ENCODE data around the gene ANXA11.
A peak's percentile ranks its signal among the peaks of the same experiment; 100 is the strongest.

ANXA11 gene

DNA sequence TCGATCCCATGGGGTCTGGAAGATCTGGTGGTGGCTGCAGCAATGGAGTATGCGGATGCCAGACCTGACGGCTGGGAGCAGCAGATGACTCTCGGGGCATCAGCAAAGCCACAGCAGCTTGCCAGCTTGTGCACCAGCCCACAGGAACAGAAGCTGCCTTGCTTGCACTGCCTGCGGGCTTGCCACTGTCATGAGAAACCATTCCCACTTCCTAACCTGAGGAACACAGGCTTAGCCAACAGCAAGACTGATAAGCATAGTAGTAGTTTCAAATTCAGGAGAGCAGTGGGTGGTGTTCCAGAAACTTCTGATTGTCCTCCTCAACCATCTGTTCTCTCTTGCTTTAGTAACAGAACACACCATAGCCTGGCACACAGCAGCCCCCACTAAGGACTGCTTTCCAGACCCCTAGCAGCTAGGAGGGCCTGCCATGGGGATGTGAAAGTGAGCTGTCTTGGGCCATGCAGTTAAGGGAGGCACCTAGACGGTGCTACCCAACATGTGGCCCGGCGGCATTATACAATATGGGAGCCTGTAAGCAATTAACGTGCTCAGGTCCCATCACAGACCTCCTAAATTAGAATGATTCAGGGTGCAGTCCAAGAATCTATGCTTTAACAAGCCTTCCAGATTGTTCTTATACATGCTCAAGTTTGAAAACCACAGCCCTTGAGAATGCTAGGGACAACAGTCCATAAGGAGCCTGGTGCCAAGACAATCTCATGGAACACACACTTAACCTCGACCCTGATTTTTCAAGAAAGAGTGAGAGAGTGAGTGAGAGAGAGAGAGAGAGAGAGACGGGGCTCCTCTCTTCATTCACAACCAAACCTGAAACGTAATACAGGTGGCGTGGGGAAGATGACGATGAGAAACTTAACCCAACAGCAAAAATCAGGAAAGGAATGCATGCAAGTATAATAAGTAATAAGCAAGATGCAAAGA is 7.1 kb downstream of the ANXA11 start:
- H3K36me3 ChIP-seq (replicated peaks), result peaks cover 14% of the 10 kb centered on the region

DNA sequence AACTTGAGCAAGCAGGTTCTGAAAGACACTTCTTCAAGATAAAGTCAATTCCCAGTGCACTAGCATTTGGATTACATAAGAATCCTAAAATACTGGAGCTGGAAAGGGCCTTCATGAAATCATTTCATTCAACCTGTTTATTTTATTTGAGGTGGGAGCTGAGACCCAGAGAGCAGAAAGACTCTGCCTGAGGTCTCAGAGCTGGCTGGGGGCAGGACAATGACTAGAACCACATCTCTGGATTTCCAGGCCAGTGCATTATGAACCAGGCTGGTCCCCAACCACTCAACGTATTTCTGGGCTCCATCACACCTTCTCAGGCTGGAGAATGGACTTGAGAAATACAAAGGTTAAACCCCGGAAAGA is 8.4 kb downstream of the ANXA11 start:
- H3K27me3 ChIP-seq (replicated peaks), result no peaks in the 10 kb centered on the region
- H3K4me3 ChIP-seq (ENCODE audit: low read depth, low read length), result no peak overlapping the region
- no peak for DNase-seq
- peaks cover 14% of the 10 kb centered on the region for H3K36me3 ChIP-seq (replicated peaks)
- no peak overlapping the region for H3K27ac ChIP-seq
- TF ChIP-seq, protein P1, sequence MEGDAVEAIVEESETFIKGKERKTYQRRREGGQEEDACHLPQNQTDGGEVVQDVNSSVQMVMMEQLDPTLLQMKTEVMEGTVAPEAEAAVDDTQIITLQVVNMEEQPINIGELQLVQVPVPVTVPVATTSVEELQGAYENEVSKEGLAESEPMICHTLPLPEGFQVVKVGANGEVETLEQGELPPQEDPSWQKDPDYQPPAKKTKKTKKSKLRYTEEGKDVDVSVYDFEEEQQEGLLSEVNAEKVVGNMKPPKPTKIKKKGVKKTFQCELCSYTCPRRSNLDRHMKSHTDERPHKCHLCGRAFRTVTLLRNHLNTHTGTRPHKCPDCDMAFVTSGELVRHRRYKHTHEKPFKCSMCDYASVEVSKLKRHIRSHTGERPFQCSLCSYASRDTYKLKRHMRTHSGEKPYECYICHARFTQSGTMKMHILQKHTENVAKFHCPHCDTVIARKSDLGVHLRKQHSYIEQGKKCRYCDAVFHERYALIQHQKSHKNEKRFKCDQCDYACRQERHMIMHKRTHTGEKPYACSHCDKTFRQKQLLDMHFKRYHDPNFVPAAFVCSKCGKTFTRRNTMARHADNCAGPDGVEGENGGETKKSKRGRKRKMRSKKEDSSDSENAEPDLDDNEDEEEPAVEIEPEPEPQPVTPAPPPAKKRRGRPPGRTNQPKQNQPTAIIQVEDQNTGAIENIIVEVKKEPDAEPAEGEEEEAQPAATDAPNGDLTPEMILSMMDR (IDR thresholded peaks at IDR 0.05; ENCODE audit: low read depth, low read length, missing control alignments), result no peak
- in situ Hi-C loops (cut with HindIII; ENCODE audit: low pct_ligation_motif_present, low sequenced_read_pairs), result no loop called here

More for the DNA sequence above, 7.1 kb downstream of the ANXA11 start:
- H3K27ac ChIP-seq, result peak overlapping the region; percentile 94
- TF ChIP-seq, protein P1 (IDR thresholded peaks at IDR 0.05; ENCODE audit: low read depth, low read length, missing control alignments), result no peak
- DNase-seq, result no peak
- H3K4me3 ChIP-seq (ENCODE audit: low read depth, low read length), result no peak overlapping the region
- in situ Hi-C loops (cut with HindIII; ENCODE audit: low pct_ligation_motif_present, low sequenced_read_pairs), result no loop called here
- H3K27me3 ChIP-seq (replicated peaks), result no peaks in the 10 kb centered on the region

DNA sequence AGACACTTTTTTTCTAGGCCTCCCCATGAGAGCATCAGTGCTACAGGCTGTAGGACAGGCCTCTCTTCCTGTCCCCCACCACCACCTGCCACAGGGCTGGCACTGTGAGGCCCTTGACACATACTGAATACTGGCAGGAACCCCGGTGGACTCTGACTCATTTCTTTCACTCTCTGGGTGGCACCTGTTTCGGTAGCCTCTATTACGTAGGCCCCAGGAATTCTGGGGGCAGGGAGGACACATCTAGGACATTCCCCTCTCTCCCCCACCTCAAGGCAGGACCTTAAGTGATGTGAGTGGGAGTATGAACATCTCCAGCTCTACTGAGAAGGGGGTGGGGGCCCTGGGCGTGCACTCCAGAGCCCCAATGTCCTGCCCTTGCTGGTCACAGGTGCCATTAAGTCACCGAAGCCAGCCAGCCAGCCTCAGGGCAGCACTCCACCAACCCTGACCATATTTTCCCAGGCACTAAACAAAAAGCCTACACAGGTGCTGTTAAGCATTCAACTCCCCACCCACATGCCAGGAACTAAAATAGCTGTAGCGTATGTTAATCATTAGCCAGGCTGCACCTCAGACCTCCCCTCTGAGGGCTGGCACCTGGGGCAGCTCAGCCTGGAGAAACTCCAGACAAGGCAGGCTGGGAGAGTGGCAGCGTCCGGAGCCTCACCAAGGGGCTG is 8.9 kb downstream of the ANXA11 start:
- in situ Hi-C loops (cut with HindIII; ENCODE audit: low pct_ligation_motif_present, low sequenced_read_pairs), result no loop called here
- peak; percentile 42 for DNase-seq

DNA sequence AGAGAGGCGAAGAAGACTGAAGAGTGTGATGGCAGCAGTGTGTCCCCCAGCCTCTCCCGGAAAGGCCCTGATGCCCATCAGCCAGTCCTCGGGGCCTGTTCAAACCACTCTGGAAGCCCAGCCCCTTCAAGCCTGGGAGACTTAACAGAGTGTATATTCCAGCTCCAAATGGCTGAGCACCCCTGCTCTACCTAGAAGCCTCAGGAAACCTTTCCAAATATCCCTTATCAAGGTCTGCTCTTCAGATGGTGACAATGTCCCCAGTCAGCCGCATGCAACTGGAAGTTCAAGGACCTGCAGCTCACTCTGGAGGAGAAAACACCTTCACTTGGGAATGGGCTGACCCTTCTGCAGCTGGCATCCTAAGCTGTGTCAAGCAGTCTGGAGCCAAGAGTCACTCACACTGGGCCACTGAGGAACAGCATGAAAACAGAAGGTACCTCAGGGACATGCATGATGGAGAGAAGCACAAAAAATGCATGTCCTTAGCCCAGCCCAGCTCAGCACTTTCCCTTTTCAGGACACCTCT is 10.2 kb downstream of the ANXA11 start:
- DNase-seq, result no peak
- no peaks in the 10 kb centered on the region for H3K27me3 ChIP-seq (replicated peaks)
- H3K27ac ChIP-seq, result no peak overlapping the region
- H3K36me3 ChIP-seq (replicated peaks), result peaks cover 19% of the 10 kb centered on the region
- H3K4me3 ChIP-seq (ENCODE audit: low read depth, low read length), result no peak overlapping the region
- in situ Hi-C loops (cut with HindIII; ENCODE audit: low pct_ligation_motif_present, low sequenced_read_pairs), result no loop called here
- TF ChIP-seq, protein P1 (IDR thresholded peaks at IDR 0.05; ENCODE audit: low read depth, low read length, missing control alignments), result no peak

More for the DNA sequence above, 8.9 kb downstream of the ANXA11 start:
- Histone ChIP-seq H3K4me3 (ENCODE audit: low read depth, low read length) (no peak overlapping the region), H3K27me3 (replicated peaks) (no peaks in the 10 kb centered on the region), H3K27ac (no peak overlapping the region), H3K36me3 (replicated peaks) (peaks cover 19% of the 10 kb centered on the region)
- TF ChIP-seq, protein P1 (IDR thresholded peaks at IDR 0.05; ENCODE audit: low read depth, low read length, missing control alignments), result no peak

DNA sequence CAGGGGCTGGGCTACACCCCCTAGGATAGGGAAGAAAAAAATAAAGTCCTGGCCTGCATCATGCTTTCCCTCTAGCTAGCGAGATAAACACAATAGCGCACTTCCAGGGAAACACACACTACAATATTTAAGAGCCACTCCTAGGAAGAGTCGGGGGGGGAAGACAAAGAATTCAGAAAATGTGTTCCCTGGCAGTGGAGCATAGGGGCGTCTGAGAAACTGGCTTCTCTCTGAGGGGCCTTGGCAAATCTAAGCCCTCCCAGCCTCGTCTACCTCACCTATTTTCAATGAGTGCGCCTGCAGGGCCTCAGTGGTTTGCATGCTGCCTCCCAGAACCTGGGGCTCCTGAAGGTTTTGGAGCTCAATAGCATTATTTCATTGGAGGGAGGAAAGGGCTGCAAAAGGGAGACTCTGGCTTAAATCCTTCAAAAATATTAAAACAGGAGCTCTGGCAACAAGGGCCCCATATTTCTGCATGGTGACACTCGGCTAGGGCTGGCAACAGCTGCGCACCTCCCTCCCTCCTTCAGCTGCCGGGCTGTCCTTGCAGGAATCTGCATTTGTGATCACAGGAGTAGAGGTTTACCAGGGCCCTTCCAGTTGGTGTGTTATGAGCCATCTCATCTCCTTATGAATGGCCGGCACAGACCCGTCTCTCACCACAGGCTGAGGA is 10.8 kb downstream of the ANXA11 start:
- Histone ChIP-seq H3K27ac (peak overlapping the region; percentile 2), H3K36me3 (replicated peaks) (peaks cover 19% of the 10 kb centered on the region), H3K27me3 (replicated peaks) (no peaks in the 10 kb centered on the region), H3K4me3 (ENCODE audit: low read depth, low read length) (no peak overlapping the region)
- TF ChIP-seq, protein P1 (IDR thresholded peaks at IDR 0.05; ENCODE audit: low read depth, low read length, missing control alignments), result no peak
- DNase-seq, result no peak
- in situ Hi-C loops (cut with HindIII; ENCODE audit: low pct_ligation_motif_present, low sequenced_read_pairs), result no loop called here

Measured in brain microvascular endothelial cell (primary cell).